GM20000 (cell line): ENCODE results near the gene SCNN1B.

ENCODE experiments used
- DNase-seq: peaks from one replicate; pipeline ENCODE4 v3.0.0; 2012; ENCODE audit warnings: low spot score
- TF ChIP-seq, protein P1 (sequence below): IDR thresholded peaks from 2 replicates; pipeline ENCODE4 v1.5.1; 2012; ENCODE audit warnings: mild to moderate bottlenecking, control low read depth; ENCODE audit errors: extremely low read depth, missing control alignments

Gene SCNN1B

DNA sequence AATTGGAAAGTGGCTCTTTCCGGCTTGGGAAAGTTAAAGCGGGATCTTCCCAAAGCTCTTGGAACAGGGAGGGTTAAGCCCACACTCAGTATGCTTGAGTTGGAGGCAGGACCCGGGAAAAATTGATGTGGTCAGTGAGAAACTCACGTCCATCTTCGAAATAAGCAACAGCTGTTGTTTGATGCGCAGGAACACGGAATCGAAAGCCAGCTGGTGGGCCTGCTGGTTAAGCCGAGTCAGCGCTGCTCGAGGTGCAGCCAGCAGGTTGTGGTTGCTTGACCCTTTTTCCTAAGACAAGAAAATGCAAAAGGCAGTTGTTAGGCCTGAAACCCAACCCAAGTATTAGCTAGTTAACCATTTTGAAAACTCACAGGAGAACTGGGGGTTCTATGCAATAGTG is 101.4 kb downstream of the SCNN1B start:
- TF ChIP-seq, protein P1, sequence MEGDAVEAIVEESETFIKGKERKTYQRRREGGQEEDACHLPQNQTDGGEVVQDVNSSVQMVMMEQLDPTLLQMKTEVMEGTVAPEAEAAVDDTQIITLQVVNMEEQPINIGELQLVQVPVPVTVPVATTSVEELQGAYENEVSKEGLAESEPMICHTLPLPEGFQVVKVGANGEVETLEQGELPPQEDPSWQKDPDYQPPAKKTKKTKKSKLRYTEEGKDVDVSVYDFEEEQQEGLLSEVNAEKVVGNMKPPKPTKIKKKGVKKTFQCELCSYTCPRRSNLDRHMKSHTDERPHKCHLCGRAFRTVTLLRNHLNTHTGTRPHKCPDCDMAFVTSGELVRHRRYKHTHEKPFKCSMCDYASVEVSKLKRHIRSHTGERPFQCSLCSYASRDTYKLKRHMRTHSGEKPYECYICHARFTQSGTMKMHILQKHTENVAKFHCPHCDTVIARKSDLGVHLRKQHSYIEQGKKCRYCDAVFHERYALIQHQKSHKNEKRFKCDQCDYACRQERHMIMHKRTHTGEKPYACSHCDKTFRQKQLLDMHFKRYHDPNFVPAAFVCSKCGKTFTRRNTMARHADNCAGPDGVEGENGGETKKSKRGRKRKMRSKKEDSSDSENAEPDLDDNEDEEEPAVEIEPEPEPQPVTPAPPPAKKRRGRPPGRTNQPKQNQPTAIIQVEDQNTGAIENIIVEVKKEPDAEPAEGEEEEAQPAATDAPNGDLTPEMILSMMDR: no peak
- no peak for DNase-seq

DNA sequence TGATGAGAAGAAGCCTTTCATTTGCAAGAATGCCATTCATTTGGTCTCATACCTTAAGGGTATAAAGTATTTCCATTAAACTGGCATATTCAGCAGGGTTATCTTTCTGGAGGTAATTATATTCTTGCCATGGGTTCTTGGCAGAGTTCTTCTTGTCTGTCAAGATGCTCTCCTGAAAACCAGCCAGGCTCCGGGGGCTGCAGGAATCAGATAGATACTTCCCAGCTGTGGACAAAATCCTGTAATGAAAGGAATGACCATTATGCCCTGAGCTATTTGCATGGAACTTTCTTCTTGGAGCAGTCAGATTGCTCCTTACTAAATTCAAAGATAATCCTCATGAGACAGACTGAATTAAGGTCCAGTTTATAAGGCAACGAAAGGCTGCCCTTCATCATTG is 103.9 kb downstream of the SCNN1B start:
- no peak for DNase-seq
- TF ChIP-seq, protein P1: no peak

DNA sequence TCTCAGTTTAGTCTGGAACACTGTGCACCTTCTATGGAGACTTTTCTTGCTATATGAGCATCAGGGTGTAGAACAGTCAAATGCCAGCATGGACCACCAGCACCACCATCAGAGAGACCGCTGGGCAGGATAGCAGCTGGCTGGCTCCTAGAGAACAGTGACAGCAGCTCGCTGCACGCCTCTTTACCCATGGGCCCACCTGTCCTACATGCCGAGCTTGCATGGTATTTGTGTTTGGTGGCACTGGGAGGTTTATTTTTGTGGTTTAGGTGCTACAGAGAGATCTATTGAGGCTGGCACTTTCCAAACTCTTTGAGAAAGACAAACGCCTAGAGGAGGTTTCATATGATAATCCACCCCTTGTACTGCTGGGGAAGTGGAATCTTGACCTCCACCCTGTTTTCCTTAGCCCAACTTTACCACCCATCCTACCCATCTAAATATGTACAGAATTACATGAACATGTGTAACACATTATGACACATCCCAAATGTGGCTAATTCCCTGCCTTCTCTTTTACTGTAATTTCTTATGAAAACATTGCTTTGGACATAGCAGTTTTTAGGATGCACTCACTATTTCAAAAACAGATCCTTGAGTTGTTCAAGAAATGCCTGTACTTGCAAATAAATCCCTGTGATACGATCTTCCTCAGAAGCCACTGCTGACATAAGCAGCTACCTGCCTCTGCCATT is 104.6 kb downstream of the SCNN1B start:
- TF ChIP-seq, protein P1: no peak
- no peak for DNase-seq

DNA sequence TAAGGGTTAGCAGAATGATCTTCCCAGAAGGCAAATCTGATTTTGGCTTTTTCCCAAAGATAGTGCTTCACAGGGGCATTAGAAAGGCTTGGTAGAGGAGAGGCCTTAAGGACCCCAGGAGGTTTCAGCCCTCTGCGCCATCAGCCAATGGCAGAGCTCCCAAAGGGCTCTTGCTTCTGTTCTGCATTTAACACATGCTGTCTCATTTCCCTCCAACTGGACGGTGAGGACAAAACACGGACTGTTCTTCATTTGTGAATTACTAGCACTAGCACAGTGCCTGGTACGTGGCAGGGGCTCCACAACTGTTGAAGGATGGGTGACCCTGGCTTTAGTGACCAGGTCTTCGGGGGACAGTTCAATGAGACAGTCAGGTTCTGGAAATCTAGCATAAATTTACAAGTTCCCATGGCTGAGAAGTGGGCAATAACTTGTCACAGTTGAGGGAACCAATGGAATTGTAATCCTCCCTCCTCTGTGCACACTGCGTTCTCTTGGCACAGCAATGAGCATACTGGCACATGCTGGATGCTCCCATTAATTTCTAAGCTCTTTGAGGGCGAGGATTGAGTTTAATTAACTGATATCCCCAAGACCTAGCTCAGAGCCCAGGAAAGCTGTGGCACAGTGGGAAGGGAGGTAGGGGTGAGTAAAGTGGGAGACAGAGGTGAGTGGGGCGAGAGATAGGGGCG is 105.5 kb downstream of the SCNN1B start:
- TF ChIP-seq, protein P1: no peak
- DNase-seq: no peak

DNA sequence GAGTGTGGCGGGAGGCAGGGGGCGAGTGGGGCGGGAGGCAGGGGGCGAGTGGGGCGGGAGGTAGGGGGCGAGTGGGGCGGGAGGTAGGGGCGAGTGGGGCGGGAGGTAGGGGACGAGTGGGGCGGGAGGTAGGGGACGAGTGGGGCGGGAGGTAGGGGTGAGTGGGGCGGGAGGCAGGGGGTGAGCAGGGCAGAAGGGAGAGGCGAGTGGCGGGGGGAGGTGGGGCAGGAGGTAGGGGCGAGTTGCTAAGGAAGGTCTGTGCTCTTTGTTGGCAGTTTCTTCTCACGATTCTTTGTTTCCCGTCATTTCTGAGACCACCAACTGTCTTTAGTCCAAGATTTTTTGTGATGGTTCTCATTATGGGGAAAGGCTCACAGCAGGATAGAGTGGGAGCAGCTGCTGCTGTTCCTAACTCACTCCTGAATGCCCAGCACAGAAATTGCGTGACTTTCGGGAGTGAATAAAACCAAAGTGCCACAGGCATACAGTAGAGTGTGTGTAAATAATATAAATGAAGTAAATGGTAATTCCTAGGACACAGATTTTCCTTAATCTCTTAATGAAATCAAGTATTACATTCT is 106.2 kb downstream of the SCNN1B start:
- TF ChIP-seq, protein P1: no peak
- no peak for DNase-seq

DNA sequence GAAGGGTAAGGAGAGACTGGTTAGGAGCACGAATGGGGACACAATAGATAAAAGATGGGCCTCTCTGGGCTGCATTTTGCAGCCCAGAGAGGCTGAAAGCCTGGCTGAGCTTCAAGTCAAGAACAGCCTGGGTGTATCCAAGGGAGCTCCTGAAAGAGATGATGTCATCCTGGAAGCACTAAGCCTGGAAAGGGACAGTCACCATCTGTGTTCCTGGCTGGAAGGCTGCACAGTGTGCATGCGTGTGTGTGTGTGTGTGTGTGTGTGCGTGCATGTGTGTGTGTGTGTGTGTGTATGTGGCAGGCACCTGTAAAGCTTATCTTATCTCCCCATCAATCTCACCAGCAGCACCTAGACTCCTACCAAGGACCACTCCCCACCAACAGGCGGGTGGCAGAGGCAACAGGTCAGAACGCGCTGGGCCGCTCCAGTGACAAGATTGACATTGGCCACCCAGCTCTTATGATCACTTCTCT is 106.8 kb downstream of the SCNN1B start:
- no peak for DNase-seq
- TF ChIP-seq, protein P1: no peak

DNA sequence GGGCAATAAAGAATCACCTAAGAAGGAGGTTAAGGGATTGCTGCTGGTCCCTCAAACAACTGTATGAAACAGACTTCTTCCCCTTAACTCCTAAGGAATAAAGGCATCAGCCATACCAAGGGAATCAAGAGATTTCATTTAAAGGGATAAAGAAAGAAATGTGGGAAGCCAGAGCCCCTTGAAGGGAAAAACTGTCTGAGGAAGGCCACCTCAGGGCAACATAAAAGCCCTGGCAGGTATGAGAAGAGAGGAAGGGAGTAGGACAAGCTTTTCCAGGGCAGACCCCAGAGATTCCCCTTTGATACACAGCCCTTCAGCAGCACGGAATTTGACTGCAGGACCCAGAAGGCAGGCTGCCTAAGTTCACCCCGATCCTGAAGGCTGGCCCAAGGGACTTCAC is 107.4 kb downstream of the SCNN1B start:
- TF ChIP-seq, protein P1: no peak

More for the DNA sequence above, 107.4 kb downstream of the SCNN1B start:
- no peak for DNase-seq
